Retina (tissue), 1 donor: Measurements from ENCODE around the gene RERE.

Experiments used
- DNase-seq: peaks from one replicate; pipeline ENCODE4 v3.0.0-alpha.2; 2016

RERE gene

GRCh38 chr1:8370046-8370881, 447.2 kb downstream of the RERE start:
- peak; percentile 72 for DNase-seq

GRCh38 chr1:8368956-8369639, 448.3 kb downstream of the RERE start:
- DNase-seq: no peak

- no peak for DNase-seq
These were observed 449.8 kb downstream of the RERE start for GRCh38 chr1:8367571-8368194.

GRCh38 chr1:8365661-8366362, 451.6 kb downstream of the RERE start:
- no peak for DNase-seq

GRCh38 chr1:8364528-8365442, 452.7 kb downstream of the RERE start:
- DNase-seq: no peak

GRCh38 chr1:8363767-8364301, 453.6 kb downstream of the RERE start:
- no peak for DNase-seq

- no peak for DNase-seq
These were observed 454.2 kb downstream of the RERE start for GRCh38 chr1:8363186-8363766.

GRCh38 chr1:8362701-8363101, 454.7 kb downstream of the RERE start:
- no peak for DNase-seq

GRCh38 chr1:8361198-8361849, 456.1 kb downstream of the RERE start:
- DNase-seq: no peak

GRCh38 chr1:8360493-8361197, 456.8 kb downstream of the RERE start:
- DNase-seq: no peak

- no peak for DNase-seq
These were observed 457.6 kb downstream of the RERE start for GRCh38 chr1:8359617-8360481.

GRCh38 chr1:8358897-8359616, 458.4 kb downstream of the RERE start:
- no peak for DNase-seq

GRCh38 chr1:8358241-8358896, 459.1 kb downstream of the RERE start:
- DNase-seq: no peak

GRCh38 chr1:8357329-8358101, 459.9 kb downstream of the RERE start:
- no peak for DNase-seq

GRCh38 chr1:8356256-8357209, 460.9 kb downstream of the RERE start:
- no peak for DNase-seq
